ENCODE results near the gene ENAH. TPM values are rescaled to one million over a fixed set of nuclear protein-coding genes. Genes with fewer than 3 reads are reported as not detected.
A peak's percentile ranks its signal among the peaks of the same experiment; 100 is the strongest.

Gene ENAH
- total and polyA plus RNA-seq, 4 donors: 15.5 to 89.4 (median 48.4) TPM

GRCh38 chr1:225678545-225678944 is 25.6 kb upstream of the ENAH start:
- H3K36me3 ChIP-seq (ENCODE audit: control insufficient read depth in 4 of 4, insufficient read depth in 4 of 4, low read length in 4 of 4): no peaks in the 10 kb centered on the region
- 67 to 90% methylated on average over 2 of the region's 2 CpGs for WGBS, 2 donors
- no peak overlapping the region for H3K4me3 ChIP-seq
- ATAC-seq (ENCODE audit: insufficient read depth, low FRiP score) (no peak), DNase-seq (no peak)
- TF ChIP-seq CTCF (IDR thresholded peaks at IDR 0.05; ENCODE audit: control extremely low read depth, extremely low read depth): no peak
- H3K27me3 ChIP-seq (ENCODE audit: control insufficient read depth in 3 of 3, insufficient read depth in 3 of 3, low read length in 2 of 3): no peaks in the 10 kb centered on the region
- no peak overlapping the region for H3K9ac ChIP-seq (ENCODE audit: insufficient read depth in 1 of 2, low read length in 2 of 2)
- H3K4me1 ChIP-seq (ENCODE audit: control insufficient read depth in 5 of 5, insufficient read depth in 5 of 5, low read length in 5 of 5): peaks cover 0 to 5% (median 0%) of the 10 kb centered on the region in 5 donors
- H3K9me3 ChIP-seq (ENCODE audit: control insufficient read depth in 4 of 4, insufficient read depth in 3 of 4, low read length in 3 of 4): no peaks in the 10 kb centered on the region
- no peak overlapping the region for H3K27ac ChIP-seq (ENCODE audit: low read depth in 1 of 2, low read length in 1 of 2)

DNA sequence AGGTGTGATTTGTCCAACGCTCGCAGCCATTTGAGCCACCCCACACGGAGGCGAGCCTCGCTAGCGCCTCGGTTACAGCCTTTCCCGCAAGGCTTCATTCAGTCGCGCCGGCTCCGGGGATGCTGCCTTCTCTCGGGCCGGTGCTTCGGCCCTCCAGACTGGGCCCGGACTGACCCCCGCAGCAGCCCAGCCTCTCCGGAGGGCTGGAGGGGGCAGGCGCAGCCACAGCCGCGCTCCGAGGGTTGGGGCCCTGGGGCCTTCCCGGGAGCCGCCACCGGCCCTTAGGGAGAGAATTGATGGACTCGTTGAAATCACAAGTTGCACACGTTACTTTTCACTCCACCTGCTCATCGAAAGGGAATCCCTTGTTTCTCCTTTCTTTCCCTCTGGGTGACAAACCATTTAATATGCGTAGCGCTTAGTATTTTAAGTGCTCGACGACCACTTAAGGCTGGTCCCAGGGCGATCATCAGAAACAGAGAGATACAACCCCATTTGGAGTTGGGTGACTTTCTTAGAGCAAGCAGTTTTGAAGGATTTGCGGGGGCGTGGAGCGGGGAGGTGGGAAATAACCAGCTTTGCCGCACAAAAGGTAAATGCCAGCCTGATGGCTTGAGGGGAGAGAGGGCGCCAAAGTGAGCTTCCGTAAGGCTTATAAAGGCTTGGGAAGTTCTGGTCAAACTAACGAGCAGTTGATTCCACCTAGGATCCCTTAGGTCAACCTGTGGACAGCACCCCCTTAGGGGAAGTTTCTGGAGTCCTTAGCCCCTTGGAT is 24.6 kb upstream of the ENAH start:
- peak; percentile 36 to 42 (median 38) for DNase-seq
- H3K4me1 ChIP-seq (ENCODE audit: control insufficient read depth in 5 of 5, insufficient read depth in 5 of 5, low read length in 5 of 5): peaks cover 0 to 5% (median 0%) of the 10 kb centered on the region in 5 donors
- no peak overlapping the region for H3K27ac ChIP-seq (ENCODE audit: low read depth in 1 of 2, low read length in 1 of 2)
- no peak overlapping the region for H3K4me3 ChIP-seq
- no peaks in the 10 kb centered on the region for H3K36me3 ChIP-seq (ENCODE audit: control insufficient read depth in 4 of 4, insufficient read depth in 4 of 4, low read length in 4 of 4)
- H3K9ac ChIP-seq (ENCODE audit: insufficient read depth in 1 of 2, low read length in 2 of 2): no peak overlapping the region
- 25 to 42% methylated on average over 40 of the region's 40 CpGs for WGBS, 2 donors
- no peak for TF ChIP-seq CTCF (IDR thresholded peaks at IDR 0.05; ENCODE audit: control extremely low read depth, extremely low read depth)
- no peaks in the 10 kb centered on the region for H3K27me3 ChIP-seq (ENCODE audit: control insufficient read depth in 3 of 3, insufficient read depth in 3 of 3, low read length in 2 of 3)
- H3K9me3 ChIP-seq (ENCODE audit: control insufficient read depth in 4 of 4, insufficient read depth in 3 of 4, low read length in 3 of 4): no peaks in the 10 kb centered on the region
- no peak for ATAC-seq (ENCODE audit: insufficient read depth, low FRiP score)

- WGBS, 2 donors: 64 to 76% methylated on average over 2 of the region's 2 CpGs
- no peak for TF ChIP-seq CTCF (IDR thresholded peaks at IDR 0.05; ENCODE audit: control extremely low read depth, extremely low read depth)
- no peaks in the 10 kb centered on the region for H3K9me3 ChIP-seq (ENCODE audit: control insufficient read depth in 4 of 4, insufficient read depth in 3 of 4, low read length in 3 of 4)
Measured at GRCh38 chr1:225674381-225674780, 21.5 kb upstream of the ENAH start.

More at GRCh38 chr1:225674381-225674780, 21.5 kb upstream of the ENAH start:
- Histone ChIP-seq H3K27ac (ENCODE audit: low read depth in 1 of 2, low read length in 1 of 2) (no peak overlapping the region), H3K4me3 (no peak overlapping the region), H3K27me3 (ENCODE audit: control insufficient read depth in 3 of 3, insufficient read depth in 3 of 3, low read length in 2 of 3) (no peaks in the 10 kb centered on the region), H3K36me3 (ENCODE audit: control insufficient read depth in 4 of 4, insufficient read depth in 4 of 4, low read length in 4 of 4) (no peaks in the 10 kb centered on the region), H3K4me1 (ENCODE audit: control insufficient read depth in 5 of 5, insufficient read depth in 5 of 5, low read length in 5 of 5) (peaks cover 0 to 5% (median 0%) of the 10 kb centered on the region in 5 donors), H3K9ac (ENCODE audit: insufficient read depth in 1 of 2, low read length in 2 of 2) (no peak overlapping the region)
- DNase-seq (no peak), ATAC-seq (ENCODE audit: insufficient read depth, low FRiP score) (no peak)

Measured in lung (tissue), 12 donors.